Stimulated activated memory B cell treated with anti-CD40 and anti-IgM and Interleukin-4, amounts not matched to agents 10 μg/mL and 1 μg/mL and 100 μg/mL, for 72 hours (primary cell): Measurements from ENCODE around the gene KCNH5.

Source experiments
- ATAC-seq: fragments of 150-1000 bp; cut with Tn5 transposase; 2 replicates; pipeline ENCODE4 v1.10.0; 2021
- H3K27ac Mint-ChIP-seq: one replicate; pipeline ENCODE4 v1.8.0; 2022; ENCODE audit warnings: mild to moderate bottlenecking, mixed read lengths
- H3K27me3 Mint-ChIP-seq: one replicate; pipeline ENCODE4 v1.8.0; 2022; ENCODE audit warnings: mixed read lengths
- H3K36me3 Mint-ChIP-seq: one replicate; pipeline ENCODE4 v1.8.0; 2022; ENCODE audit warnings: mixed read lengths
- H3K4me1 Mint-ChIP-seq: one replicate; pipeline ENCODE4 v1.8.0; 2022; ENCODE audit warnings: mixed read lengths
- H3K4me3 Mint-ChIP-seq: one replicate; pipeline ENCODE4 v1.8.0; 2022; ENCODE audit warnings: mild to moderate bottlenecking, moderate library complexity, mixed read lengths
- H3K9me3 Mint-ChIP-seq: one replicate; pipeline ENCODE4 v1.8.0; 2022; ENCODE audit warnings: mixed read lengths

The KCNH5 gene

DNA sequence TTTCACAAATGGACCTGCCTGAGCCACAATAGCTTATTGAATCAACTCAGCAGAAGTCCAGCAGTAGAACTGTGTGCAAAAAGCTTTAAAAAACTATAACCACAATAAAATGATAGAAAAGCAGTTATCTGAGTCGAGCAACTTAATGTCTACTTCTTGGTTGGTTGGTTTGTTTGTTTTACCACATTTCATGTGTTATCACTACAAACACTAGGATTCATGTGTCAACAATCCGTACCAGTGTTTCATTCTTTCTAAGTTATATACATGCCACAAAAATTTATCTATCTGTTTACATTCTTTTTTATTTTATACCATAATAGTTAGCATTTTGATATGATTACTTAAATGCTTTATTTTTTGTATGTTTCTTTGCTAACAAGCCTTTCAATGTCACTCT is 339.0 kb downstream of the KCNH5 start:
- Mint-ChIP-seq H3K4me3 (no peak overlapping the region), H3K27me3 (no peaks in the 10 kb centered on the region), H3K36me3 (no peaks in the 10 kb centered on the region), H3K4me1 (no peaks in the 10 kb centered on the region), H3K9me3 (peaks cover 2% of the 10 kb centered on the region), H3K27ac (no peak overlapping the region)
- no peak for ATAC-seq

DNA sequence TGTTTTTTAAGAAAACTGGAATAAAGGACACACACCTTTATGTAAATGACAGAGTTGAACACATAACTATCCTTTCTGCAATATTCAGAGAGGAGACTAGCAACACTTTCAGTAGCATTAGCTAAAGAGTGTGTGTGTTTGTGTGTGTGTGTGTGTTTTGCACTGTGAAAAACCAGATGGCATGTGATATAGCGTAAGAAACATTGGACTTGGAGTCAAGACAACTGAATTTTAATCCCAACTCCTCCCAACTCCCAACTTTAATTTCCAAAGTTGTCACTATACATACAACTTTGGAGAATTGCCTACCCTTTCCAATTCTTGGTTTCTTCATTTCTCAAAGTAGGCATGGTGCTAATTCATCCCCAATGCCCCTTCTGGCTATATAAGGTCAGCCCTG is 347.8 kb downstream of the KCNH5 start:
- Mint-ChIP-seq H3K9me3 (no peaks in the 10 kb centered on the region), H3K36me3 (no peaks in the 10 kb centered on the region), H3K27me3 (no peaks in the 10 kb centered on the region), H3K27ac (no peak overlapping the region), H3K4me1 (no peaks in the 10 kb centered on the region), H3K4me3 (no peak overlapping the region)
- no peak for ATAC-seq

DNA sequence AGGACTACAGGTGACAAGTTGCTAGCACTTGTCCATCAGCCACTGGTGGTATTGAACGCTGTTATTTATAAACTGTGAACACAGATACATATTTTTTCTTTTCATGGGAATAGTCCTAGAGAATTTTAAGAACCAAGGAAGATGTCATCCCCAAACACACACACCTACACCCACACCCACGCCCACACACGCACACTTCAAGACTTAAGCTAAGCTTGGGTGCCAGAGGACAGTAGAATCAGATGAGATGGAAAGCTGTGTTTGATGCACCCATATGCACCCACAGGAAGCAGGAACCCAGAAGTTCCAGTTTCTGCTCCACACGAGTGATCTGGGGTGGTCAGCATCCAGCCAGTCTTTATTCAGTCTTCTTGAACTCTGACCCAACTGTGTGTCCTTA is 348.3 kb downstream of the KCNH5 start:
- Mint-ChIP-seq H3K4me1 (no peaks in the 10 kb centered on the region), H3K4me3 (no peak overlapping the region), H3K27ac (no peak overlapping the region), H3K9me3 (no peaks in the 10 kb centered on the region), H3K36me3 (no peaks in the 10 kb centered on the region), H3K27me3 (no peaks in the 10 kb centered on the region)
- ATAC-seq, result peak; percentile 27

GRCh38 chr14:62696331-62696924 is 348.8 kb downstream of the KCNH5 start:
- Mint-ChIP-seq H3K27ac (no peak overlapping the region), H3K4me3 (no peak overlapping the region), H3K9me3 (no peaks in the 10 kb centered on the region), H3K4me1 (no peaks in the 10 kb centered on the region), H3K36me3 (no peaks in the 10 kb centered on the region), H3K27me3 (no peaks in the 10 kb centered on the region)
- no peak for ATAC-seq

- H3K36me3 Mint-ChIP-seq, result no peaks in the 10 kb centered on the region
- H3K4me1 Mint-ChIP-seq, result no peaks in the 10 kb centered on the region
- no peaks in the 10 kb centered on the region for H3K27me3 Mint-ChIP-seq
- no peak overlapping the region for H3K4me3 Mint-ChIP-seq
- no peak overlapping the region for H3K27ac Mint-ChIP-seq
- H3K9me3 Mint-ChIP-seq, result peaks cover 3% of the 10 kb centered on the region
- ATAC-seq, result no peak
These were observed 351.2 kb downstream of the KCNH5 start for GRCh38 chr14:62694075-62694474.

DNA sequence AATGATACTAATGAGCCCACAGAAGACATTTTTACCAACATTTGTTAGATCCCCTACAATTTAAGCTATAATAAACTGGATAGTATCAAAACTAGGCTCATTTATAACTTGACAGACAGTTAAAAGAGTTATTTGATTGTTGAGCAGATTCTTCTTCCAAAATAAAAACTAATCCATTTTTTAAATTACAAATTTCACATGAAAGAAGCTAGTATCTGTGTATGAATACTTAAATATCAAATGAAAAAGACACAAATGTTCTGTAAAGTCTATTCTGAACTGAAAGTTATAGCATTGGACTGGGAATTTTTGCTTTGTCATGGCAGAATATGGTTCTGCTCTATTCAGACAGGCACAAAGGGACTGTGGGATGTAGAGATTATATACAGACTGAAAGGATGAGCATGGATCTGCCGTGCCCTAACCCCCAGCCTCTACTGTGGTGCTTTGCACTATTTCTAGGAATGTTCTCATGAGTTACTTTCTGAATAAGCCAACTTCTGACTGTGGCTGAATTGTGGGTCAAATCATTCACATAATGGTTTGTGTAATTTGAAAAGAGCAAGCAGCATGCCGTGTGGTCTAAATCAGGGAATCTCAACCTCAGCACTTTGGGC is 352.7 kb downstream of the KCNH5 start:
- no peak overlapping the region for H3K4me3 Mint-ChIP-seq
- H3K27me3 Mint-ChIP-seq, result no peaks in the 10 kb centered on the region
- ATAC-seq, result no peak
- peaks cover 6% of the 10 kb centered on the region for H3K9me3 Mint-ChIP-seq
- no peaks in the 10 kb centered on the region for H3K4me1 Mint-ChIP-seq
- no peak overlapping the region for H3K27ac Mint-ChIP-seq
- H3K36me3 Mint-ChIP-seq, result no peaks in the 10 kb centered on the region

- no peak for ATAC-seq
- Mint-ChIP-seq H3K27me3 (no peaks in the 10 kb centered on the region), H3K36me3 (no peaks in the 10 kb centered on the region), H3K9me3 (peaks cover 8% of the 10 kb centered on the region), H3K4me1 (no peaks in the 10 kb centered on the region), H3K4me3 (no peak overlapping the region), H3K27ac (no peak overlapping the region)
These were observed 353.4 kb downstream of the KCNH5 start for GRCh38 chr14:62691647-62692489.

- H3K4me3 Mint-ChIP-seq, result no peak overlapping the region
- H3K27ac Mint-ChIP-seq, result no peak overlapping the region
- peaks cover 11% of the 10 kb centered on the region for H3K9me3 Mint-ChIP-seq
- H3K27me3 Mint-ChIP-seq, result no peaks in the 10 kb centered on the region
- H3K36me3 Mint-ChIP-seq, result no peaks in the 10 kb centered on the region
- no peaks in the 10 kb centered on the region for H3K4me1 Mint-ChIP-seq
- ATAC-seq, result no peak
These were observed 355.5 kb downstream of the KCNH5 start for GRCh38 chr14:62689733-62690132.

GRCh38 chr14:62687818-62688217 is 357.4 kb downstream of the KCNH5 start:
- no peak overlapping the region for H3K27ac Mint-ChIP-seq
- H3K9me3 Mint-ChIP-seq, result peaks cover 11% of the 10 kb centered on the region

DNA sequence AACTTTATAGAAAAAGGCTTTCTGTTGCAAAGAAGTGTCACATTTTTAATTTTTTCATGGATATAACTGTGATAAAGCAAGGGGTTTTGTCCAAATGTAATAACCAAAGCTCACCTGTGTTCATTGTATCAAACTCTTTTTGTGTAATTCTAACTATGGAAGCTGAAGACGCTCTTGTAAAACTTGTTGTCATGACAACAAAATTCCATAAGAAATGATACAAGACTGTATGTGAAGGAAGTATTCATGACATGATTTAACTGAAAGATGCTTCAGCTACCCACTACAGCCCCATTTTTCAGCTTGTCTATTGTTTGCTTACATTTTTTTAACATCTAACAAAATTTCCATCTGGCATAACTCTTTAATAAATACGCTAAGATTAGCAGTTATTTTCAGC is 360.9 kb downstream of the KCNH5 start:
- Mint-ChIP-seq H3K4me1 (no peaks in the 10 kb centered on the region), H3K36me3 (no peaks in the 10 kb centered on the region)

More at GRCh38 chr14:62687818-62688217, 357.4 kb downstream of the KCNH5 start:
- ATAC-seq, result no peak
- Mint-ChIP-seq H3K36me3 (no peaks in the 10 kb centered on the region), H3K4me3 (no peak overlapping the region), H3K4me1 (no peaks in the 10 kb centered on the region), H3K27me3 (no peaks in the 10 kb centered on the region)

GRCh38 chr14:62682208-62682607 is 363.1 kb downstream of the KCNH5 start:
- no peaks in the 10 kb centered on the region for H3K27me3 Mint-ChIP-seq
- peaks cover 8% of the 10 kb centered on the region for H3K9me3 Mint-ChIP-seq
- H3K36me3 Mint-ChIP-seq, result no peaks in the 10 kb centered on the region

More for the DNA sequence above, 360.9 kb downstream of the KCNH5 start:
- no peaks in the 10 kb centered on the region for H3K27me3 Mint-ChIP-seq
- H3K4me3 Mint-ChIP-seq, result no peak overlapping the region
- H3K9me3 Mint-ChIP-seq, result peaks cover 13% of the 10 kb centered on the region
- no peak for ATAC-seq
- H3K27ac Mint-ChIP-seq, result no peak overlapping the region

DNA sequence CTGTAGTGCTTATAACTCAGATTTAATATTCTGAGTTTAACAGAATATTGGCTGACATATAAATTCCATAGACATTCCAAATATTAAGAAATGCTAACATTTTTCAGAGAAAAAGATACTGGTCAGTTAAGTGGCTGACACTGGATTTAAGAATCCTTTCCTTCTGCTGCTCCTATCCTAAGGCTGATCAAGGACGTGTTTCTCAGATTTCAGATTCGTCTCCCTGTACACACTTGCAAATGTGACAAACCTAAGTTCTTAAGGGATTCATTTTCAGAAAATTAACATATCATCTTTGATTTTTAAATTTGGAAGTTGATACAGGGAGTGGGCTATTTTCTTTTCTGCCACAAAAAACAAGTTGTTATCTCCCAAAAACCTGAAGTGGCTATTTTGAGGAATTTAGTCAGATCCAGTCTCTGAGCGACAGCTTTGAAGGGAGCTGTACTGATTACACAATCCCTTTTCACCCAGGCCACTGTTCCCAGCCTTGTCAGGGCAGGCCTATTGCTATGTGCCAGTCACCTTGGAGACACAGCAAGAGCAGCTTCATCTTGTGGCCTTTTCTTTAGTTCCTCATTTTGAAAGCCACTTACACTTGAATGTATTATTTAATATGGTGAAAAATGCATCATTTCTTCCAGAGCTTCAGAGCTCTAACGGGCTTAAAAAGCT is 370.6 kb downstream of the KCNH5 start:
- no peaks in the 10 kb centered on the region for H3K36me3 Mint-ChIP-seq
- ATAC-seq, result no peak
- H3K27ac Mint-ChIP-seq, result no peak overlapping the region
- H3K4me1 Mint-ChIP-seq, result no peaks in the 10 kb centered on the region
- no peaks in the 10 kb centered on the region for H3K9me3 Mint-ChIP-seq
- H3K4me3 Mint-ChIP-seq, result no peak overlapping the region
- H3K27me3 Mint-ChIP-seq, result no peaks in the 10 kb centered on the region

More at GRCh38 chr14:62682208-62682607, 363.1 kb downstream of the KCNH5 start:
- ATAC-seq, result no peak
- no peak overlapping the region for H3K27ac Mint-ChIP-seq
- H3K4me1 Mint-ChIP-seq, result no peaks in the 10 kb centered on the region
- no peak overlapping the region for H3K4me3 Mint-ChIP-seq

GRCh38 chr14:62673014-62673755 is 372.1 kb downstream of the KCNH5 start:
- ATAC-seq, result no peak
- H3K36me3 Mint-ChIP-seq, result no peaks in the 10 kb centered on the region
- H3K4me3 Mint-ChIP-seq, result no peak overlapping the region
- no peaks in the 10 kb centered on the region for H3K9me3 Mint-ChIP-seq
- H3K27ac Mint-ChIP-seq, result no peak overlapping the region
- H3K4me1 Mint-ChIP-seq, result no peaks in the 10 kb centered on the region
- no peaks in the 10 kb centered on the region for H3K27me3 Mint-ChIP-seq

DNA sequence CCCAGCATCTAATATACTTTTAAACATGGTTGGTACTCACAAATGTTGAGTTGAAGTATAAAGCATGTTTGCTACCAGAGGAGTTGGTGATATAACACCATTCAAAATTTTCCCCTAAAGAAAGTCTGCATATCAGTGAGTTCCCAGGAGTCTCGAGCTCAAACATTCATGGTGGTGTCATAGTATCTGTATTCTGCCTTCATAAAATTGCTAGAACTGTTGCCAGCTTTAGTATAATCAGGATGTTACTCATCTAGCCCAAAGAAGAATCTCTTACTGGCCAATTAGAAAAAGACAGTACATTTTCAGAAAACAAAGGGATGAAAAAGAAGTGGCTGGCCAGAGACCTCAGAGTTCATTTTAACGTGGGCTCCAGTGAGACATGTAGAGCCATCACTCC is 374.7 kb downstream of the KCNH5 start:
- Mint-ChIP-seq H3K9me3 (peaks cover 3% of the 10 kb centered on the region), H3K36me3 (no peaks in the 10 kb centered on the region), H3K4me3 (no peak overlapping the region), H3K27ac (no peak overlapping the region), H3K27me3 (no peaks in the 10 kb centered on the region), H3K4me1 (no peaks in the 10 kb centered on the region)
- ATAC-seq, result no peak

DNA sequence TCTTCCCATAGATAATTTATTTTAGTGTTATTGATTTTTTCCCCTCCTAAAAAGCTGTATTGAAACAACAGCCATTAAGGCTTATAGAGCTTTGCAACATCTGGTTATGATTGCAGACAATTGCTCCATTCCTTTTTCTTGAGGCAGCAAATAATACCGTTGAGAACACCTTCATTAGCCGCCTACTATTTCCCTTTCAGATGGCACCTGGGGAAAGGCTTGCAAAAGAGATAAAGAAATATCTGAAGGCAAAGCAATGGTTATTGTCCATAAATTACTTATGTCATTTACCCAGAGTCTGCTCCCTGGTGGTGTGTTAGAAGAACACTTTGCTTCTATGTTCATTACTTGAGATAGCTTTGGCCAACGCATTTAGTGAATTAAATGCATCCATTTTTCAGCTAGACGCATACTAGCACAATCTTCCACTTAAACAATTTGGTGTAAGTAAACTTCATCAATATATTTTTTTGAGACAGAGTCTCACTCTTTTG is 377.8 kb downstream of the KCNH5 start:
- no peak overlapping the region for H3K27ac Mint-ChIP-seq
- H3K27me3 Mint-ChIP-seq, result no peaks in the 10 kb centered on the region
- H3K36me3 Mint-ChIP-seq, result no peaks in the 10 kb centered on the region
- no peaks in the 10 kb centered on the region for H3K4me1 Mint-ChIP-seq
- no peak for ATAC-seq
- H3K4me3 Mint-ChIP-seq, result no peak overlapping the region
- peaks cover 3% of the 10 kb centered on the region for H3K9me3 Mint-ChIP-seq
